MM.1S (cell line): ENCODE measurements around the gene ORC3.

ENCODE experiments used
- EZH2 ChIP-seq: fragments of 300-600 bp; sonication (generic); optimal IDR thresholded peaks from 2 replicates; pipeline ENCODE3; 2017; ENCODE audit warnings: low read depth, mild to moderate bottlenecking, antibody characterized with exemption, low read length, mixed read lengths
- TF ChIP-seq, protein P1 (sequence below): fragments of 300-600 bp; sonication (generic); IDR thresholded peaks from 2 replicates; pipeline ENCODE4 v1.5.1; 2016; ENCODE audit warnings: antibody characterized with exemption, low read length, mixed read lengths

DNA sequence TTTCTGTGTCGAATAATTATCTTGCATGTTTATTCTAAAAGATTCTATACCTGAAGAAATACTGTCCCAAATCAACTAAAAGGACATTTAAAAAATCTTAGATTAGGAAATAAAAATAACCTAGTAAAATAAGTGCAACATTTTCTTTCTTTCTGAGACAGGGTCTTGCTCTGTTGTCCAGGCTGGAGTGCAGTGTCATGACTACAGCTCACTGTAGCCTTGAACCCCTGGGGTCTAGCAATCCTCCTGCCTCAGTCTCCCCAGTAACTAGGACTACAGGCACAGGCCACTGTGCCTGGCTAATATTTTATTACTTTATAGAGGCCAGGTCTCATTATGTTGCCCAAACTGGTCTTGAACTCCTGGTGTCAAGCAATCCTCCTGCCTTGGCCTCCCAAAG is 48.9 kb upstream of the ORC3 start:
- no peak for TF ChIP-seq EZH2
- TF ChIP-seq, protein P1, sequence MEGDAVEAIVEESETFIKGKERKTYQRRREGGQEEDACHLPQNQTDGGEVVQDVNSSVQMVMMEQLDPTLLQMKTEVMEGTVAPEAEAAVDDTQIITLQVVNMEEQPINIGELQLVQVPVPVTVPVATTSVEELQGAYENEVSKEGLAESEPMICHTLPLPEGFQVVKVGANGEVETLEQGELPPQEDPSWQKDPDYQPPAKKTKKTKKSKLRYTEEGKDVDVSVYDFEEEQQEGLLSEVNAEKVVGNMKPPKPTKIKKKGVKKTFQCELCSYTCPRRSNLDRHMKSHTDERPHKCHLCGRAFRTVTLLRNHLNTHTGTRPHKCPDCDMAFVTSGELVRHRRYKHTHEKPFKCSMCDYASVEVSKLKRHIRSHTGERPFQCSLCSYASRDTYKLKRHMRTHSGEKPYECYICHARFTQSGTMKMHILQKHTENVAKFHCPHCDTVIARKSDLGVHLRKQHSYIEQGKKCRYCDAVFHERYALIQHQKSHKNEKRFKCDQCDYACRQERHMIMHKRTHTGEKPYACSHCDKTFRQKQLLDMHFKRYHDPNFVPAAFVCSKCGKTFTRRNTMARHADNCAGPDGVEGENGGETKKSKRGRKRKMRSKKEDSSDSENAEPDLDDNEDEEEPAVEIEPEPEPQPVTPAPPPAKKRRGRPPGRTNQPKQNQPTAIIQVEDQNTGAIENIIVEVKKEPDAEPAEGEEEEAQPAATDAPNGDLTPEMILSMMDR, result no peak
